Ishikawa (cell line): ENCODE measurements around the gene LYPLAL1.

Experiments used
- CEBPB ChIP-seq: IDR thresholded peaks from 2 replicates; pipeline ENCODE4 v1.6.1; 2012
- CREB1 ChIP-seq: IDR thresholded peaks from 2 replicates; pipeline ENCODE4 v1.6.1; 2012; ENCODE audit warnings: low read depth
- EGR1 ChIP-seq: IDR thresholded peaks from 2 replicates; pipeline ENCODE4 v1.6.1; 2012
- EP300 ChIP-seq: IDR thresholded peaks from 2 replicates; pipeline ENCODE4 v1.6.1; 2012; ENCODE audit warnings: borderline replicate concordance
- RAD21 ChIP-seq: IDR thresholded peaks from 2 replicates; pipeline ENCODE4 v1.6.1; 2012; ENCODE audit warnings: low read depth
- TAF1 ChIP-seq: IDR thresholded peaks from 2 replicates; pipeline ENCODE4 v1.6.1; 2012; ENCODE audit warnings: low read depth, mild to moderate bottlenecking
- YY1 ChIP-seq: IDR thresholded peaks from 2 replicates; pipeline ENCODE4 v1.6.1; 2012; ENCODE audit warnings: low read depth
- ZBTB7A ChIP-seq: IDR thresholded peaks from 2 replicates; pipeline ENCODE4 v1.6.1; 2012; ENCODE audit warnings: low read depth
- TF ChIP-seq, protein P1 (sequence below): IDR thresholded peaks from 2 replicates; pipeline ENCODE4 v1.6.1; 2012
- TF ChIP-seq, protein P2 (sequence below): IDR thresholded peaks from 2 replicates; pipeline ENCODE4 v1.6.1; 2012
- TF ChIP-seq, protein P3 (sequence below): IDR thresholded peaks from 2 replicates; pipeline ENCODE4 v1.6.1; 2012; ENCODE audit warnings: low read depth, mild to moderate bottlenecking

DNA sequence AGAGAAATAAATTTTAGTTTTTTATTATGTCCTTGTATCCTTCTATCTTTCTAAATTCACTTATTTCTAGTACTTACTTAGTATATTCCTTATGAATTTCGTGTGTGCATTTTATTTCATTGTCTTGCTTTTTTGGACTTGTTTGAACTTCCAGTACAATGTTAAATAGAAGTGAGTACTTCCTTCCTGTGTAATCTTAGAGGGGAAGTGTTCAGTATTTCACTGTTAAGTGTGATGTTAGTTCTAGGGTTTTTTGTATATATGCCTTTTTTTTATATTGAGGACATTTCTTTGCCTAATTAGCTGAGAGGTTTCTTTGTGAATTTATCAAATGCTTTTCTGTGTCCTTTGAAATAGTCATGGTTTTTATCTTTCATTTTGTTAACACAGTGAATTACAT lies 10.7 kb downstream of the LYPLAL1 start:
- TF ChIP-seq EP300 (no peak), RAD21 (no peak), YY1 (no peak), EGR1 (no peak), CEBPB (no peak), TAF1 (no peak), ZBTB7A (no peak), CREB1 (no peak)
- TF ChIP-seq, protein P1, sequence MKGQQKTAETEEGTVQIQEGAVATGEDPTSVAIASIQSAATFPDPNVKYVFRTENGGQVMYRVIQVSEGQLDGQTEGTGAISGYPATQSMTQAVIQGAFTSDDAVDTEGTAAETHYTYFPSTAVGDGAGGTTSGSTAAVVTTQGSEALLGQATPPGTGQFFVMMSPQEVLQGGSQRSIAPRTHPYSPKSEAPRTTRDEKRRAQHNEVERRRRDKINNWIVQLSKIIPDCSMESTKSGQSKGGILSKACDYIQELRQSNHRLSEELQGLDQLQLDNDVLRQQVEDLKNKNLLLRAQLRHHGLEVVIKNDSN = no peak
- TF ChIP-seq, protein P2, sequence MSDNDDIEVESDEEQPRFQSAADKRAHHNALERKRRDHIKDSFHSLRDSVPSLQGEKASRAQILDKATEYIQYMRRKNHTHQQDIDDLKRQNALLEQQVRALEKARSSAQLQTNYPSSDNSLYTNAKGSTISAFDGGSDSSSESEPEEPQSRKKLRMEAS = no peak
- TF ChIP-seq, protein P3, sequence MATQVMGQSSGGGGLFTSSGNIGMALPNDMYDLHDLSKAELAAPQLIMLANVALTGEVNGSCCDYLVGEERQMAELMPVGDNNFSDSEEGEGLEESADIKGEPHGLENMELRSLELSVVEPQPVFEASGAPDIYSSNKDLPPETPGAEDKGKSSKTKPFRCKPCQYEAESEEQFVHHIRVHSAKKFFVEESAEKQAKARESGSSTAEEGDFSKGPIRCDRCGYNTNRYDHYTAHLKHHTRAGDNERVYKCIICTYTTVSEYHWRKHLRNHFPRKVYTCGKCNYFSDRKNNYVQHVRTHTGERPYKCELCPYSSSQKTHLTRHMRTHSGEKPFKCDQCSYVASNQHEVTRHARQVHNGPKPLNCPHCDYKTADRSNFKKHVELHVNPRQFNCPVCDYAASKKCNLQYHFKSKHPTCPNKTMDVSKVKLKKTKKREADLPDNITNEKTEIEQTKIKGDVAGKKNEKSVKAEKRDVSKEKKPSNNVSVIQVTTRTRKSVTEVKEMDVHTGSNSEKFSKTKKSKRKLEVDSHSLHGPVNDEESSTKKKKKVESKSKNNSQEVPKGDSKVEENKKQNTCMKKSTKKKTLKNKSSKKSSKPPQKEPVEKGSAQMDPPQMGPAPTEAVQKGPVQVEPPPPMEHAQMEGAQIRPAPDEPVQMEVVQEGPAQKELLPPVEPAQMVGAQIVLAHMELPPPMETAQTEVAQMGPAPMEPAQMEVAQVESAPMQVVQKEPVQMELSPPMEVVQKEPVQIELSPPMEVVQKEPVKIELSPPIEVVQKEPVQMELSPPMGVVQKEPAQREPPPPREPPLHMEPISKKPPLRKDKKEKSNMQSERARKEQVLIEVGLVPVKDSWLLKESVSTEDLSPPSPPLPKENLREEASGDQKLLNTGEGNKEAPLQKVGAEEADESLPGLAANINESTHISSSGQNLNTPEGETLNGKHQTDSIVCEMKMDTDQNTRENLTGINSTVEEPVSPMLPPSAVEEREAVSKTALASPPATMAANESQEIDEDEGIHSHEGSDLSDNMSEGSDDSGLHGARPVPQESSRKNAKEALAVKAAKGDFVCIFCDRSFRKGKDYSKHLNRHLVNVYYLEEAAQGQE = no peak
